H1 (cell line): ENCODE results near the gene GUCY1B1. TPM values are rescaled to one million over a fixed set of nuclear protein-coding genes. Genes with fewer than 3 reads are reported as not detected.

Experiments
- RAD21 ChIP-seq, 2 experiments: IDR thresholded peaks in 1 of 2; conservative IDR thresholded peaks in 1 of 2; 2 replicates each; pipeline ENCODE4 v1.6.1; 2011; ENCODE audit warnings: low read depth in 2 of 2, low read length in 2 of 2, improper control_type of control experiment in 1 of 2, inconsistent platforms in 1 of 2, mild to moderate bottlenecking in 1 of 2, moderate library complexity in 1 of 2
- RNF2 ChIP-seq: fragments of 200-900, 300-1000 bp; sonication (generic); IDR thresholded peaks from 2 replicates; pipeline ENCODE4 v1.7.1; 2016; ENCODE audit warnings: borderline replicate concordance, low read depth, mild to moderate bottlenecking, antibody characterized with exemption, low read length; ENCODE audit not compliant: poor library complexity, severe bottlenecking; ENCODE audit errors: missing control alignments
- SRF ChIP-seq: IDR thresholded peaks from 2 replicates; pipeline ENCODE4 v1.6.1; 2011; ENCODE audit warnings: mild to moderate bottlenecking, low read depth, low read length, moderate library complexity
- TAF7 ChIP-seq: optimal IDR thresholded peaks from 2 replicates; pipeline ENCODE3; 2011; ENCODE audit warnings: low read depth, mild to moderate bottlenecking, inconsistent platforms, low read length, moderate library complexity, borderline replicate concordance
- TCF12 ChIP-seq: IDR thresholded peaks from 2 replicates; pipeline ENCODE4 v1.6.1; 2011; ENCODE audit warnings: low read depth, mild to moderate bottlenecking, low read length
- polyA plus RNA-seq, 7 experiments: library from polyadenylated mRNA; depleted of rRNA in 3 of 7; stranded (reverse) in 5 of 7; unstranded in 2 of 7; fragments of >200 nt in 5 of 7; fragments of 200-250 nt in 2 of 7; gene quantifications; 1 replicate in 5 of 7; 2 replicates in 1 of 7; 4 replicates in 1 of 7; pipeline versions ENCODE4 v1.2.1 to v1.2.3, GENCODE V29; 2011 to 2013; ENCODE audit warnings: missing spikeins in 2 of 7, mixed read lengths in 2 of 7
- total RNA-seq: library from RNA; stranded (reverse); fragmentation: NEBNext Ultra II Directional; extraction: Animal tissue kit (Norgen Biotek cat#: 25700); gene quantifications from 2 replicates; pipeline ENCODE4 v1.2.1, GENCODE V29; 2021

The GUCY1B1 gene
- total and polyA plus RNA-seq, 2 of the 8 experiments (the other 6 are each of a cell fraction or from before 2014, with no cell fraction given): 1.5 to 2.9 TPM

DNA sequence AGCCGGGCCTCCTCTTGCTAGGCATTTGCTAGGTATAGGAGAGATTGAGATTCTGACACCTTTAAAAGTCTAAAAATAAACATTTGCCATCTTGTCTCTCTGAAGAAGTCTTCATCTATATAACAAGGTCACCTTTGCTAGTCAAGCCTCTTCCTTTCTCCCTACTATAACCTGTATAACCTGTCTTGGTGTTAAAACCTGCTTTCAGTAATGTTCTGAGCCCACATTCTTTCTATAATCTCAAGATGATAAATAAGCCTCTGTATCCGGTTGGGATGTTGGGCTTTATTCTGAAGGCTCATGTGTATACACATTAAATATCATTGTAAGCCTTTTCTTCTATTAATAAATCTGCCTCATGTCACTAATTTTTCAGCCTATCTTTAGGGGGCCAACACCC, 97.1 kb downstream of the GUCY1B1 start (continued):
- TF ChIP-seq TCF12 (no peak), RNF2 (no peak), SRF (no peak), RAD21 (IDR thresholded peaks at IDR 0.05 in 1 of 2, conservative IDR thresholded peaks at IDR 0.05 in 1 of 2; ENCODE audit: low read depth in 2 of 2, low read length in 2 of 2) (no peak), TAF7 (no peak)

Other genes with a start within 250 kb of the GUCY1B1 start
- gene GUCY1A1, start 92.2 kb upstream of the GUCY1B1 start, total RNA-seq: not detected in 2 replicates
- gene GUCY1A1, start 92.2 kb upstream of the GUCY1B1 start, polyA plus RNA-seq (2011; rRNA removed): 0.05 TPM in 1 of 2 replicates, not detected in the other
- gene ASIC5, start 107.3 kb downstream of the GUCY1B1 start, total RNA-seq: not detected in 2 replicates
- not detected in 2 replicates for gene ASIC5, start 107.3 kb downstream of the GUCY1B1 start, polyA plus RNA-seq (2011; rRNA removed)
- not detected in 2 replicates for gene TDO2, start 144.7 kb downstream of the GUCY1B1 start, total RNA-seq
- 0.03 TPM in 1 of 2 replicates, not detected in the other for gene TDO2, start 144.7 kb downstream of the GUCY1B1 start, polyA plus RNA-seq (2011; rRNA removed)
- gene CTSO, start 194.8 kb downstream of the GUCY1B1 start, total RNA-seq: 0.41 and 0.65 TPM in 2 replicates
- gene CTSO, start 194.8 kb downstream of the GUCY1B1 start, polyA plus RNA-seq (2011; rRNA removed): 0.16 and 0.39 TPM in 2 replicates